Bronchial epithelial cell (primary cell): ENCODE results near the gene CGNL1. TPM values are rescaled to one million over a fixed set of nuclear protein-coding genes. Genes with fewer than 3 reads are reported as not detected.

ENCODE experiments used
- DNase-seq: peaks from one replicate; pipeline ENCODE4 v3.0.0-alpha.2; 2010; ENCODE audit warnings: low read depth
- FAIRE-seq: peaks from 2 replicates; lab custom pipeline; 2011; peaks lifted over from hg19 to GRCh38; lab: Jason Lieb, UNC
- H3K27me3 ChIP-seq: 2 replicates; pipeline ENCODE4 v1.5.1; 2011; ENCODE audit warnings: low read length; ENCODE audit not compliant: control insufficient read depth, insufficient read depth
- H3K36me3 ChIP-seq: 2 replicates; pipeline ENCODE4 v1.5.1; 2011; ENCODE audit warnings: low read length; ENCODE audit not compliant: control insufficient read depth, insufficient read depth
- H3K4me3 ChIP-seq: 2 replicates; pipeline ENCODE4 v1.5.1; 2011; ENCODE audit warnings: mild to moderate bottlenecking, low read depth, low read length, control low read depth
- CTCF ChIP-seq: IDR thresholded peaks from 2 replicates; pipeline ENCODE4 v1.5.1; 2011; ENCODE audit warnings: mild to moderate bottlenecking, moderate library complexity, low read length, control low read depth, inconsistent platforms; ENCODE audit not compliant: insufficient read depth, severe bottlenecking
- total RNA-seq: library from RNA; depleted of rRNA; stranded (reverse); fragments of >200 nt; gene quantifications from 2 replicates; pipeline ENCODE4 v1.2.1, GENCODE V29; 2014

CGNL1 gene
- total RNA-seq, 1 donor from 2014 or later = 0.53 TPM

DNA sequence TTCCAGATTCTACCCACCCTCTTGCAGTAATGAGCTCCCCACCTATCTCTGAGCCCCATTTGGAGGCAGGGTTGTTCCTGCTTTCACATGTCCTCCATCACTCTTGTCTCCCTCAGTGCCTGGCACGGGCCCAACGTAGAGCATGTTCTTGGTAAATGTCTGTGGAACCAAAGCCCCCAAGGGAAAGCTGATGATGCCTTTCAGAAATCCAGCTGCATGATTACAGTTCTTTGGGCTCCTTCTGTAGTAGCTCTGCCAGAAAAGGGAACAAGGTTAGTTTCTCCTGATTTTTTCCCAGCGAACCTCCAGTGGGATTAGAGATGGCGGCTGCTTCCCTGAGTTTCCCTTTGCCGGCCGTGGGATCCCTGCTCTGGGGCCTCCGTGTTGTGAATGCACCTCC lies 39.3 kb downstream of the CGNL1 start:
- FAIRE-seq = no peak
- DNase-seq = no peak
- TF ChIP-seq CTCF = no peak
- Histone ChIP-seq H3K27me3 (peaks cover 1% of the 10 kb centered on the region), H3K36me3 (no peaks in the 10 kb centered on the region), H3K4me3 (no peak overlapping the region)

GRCh38 chr15:57418635-57419034 lies 42.3 kb downstream of the CGNL1 start:
- no peak for TF ChIP-seq CTCF
- Histone ChIP-seq H3K27me3 (peaks cover 1% of the 10 kb centered on the region), H3K36me3 (no peaks in the 10 kb centered on the region), H3K4me3 (no peak overlapping the region)
- no peak for DNase-seq
- FAIRE-seq = peak; percentile 86

DNA sequence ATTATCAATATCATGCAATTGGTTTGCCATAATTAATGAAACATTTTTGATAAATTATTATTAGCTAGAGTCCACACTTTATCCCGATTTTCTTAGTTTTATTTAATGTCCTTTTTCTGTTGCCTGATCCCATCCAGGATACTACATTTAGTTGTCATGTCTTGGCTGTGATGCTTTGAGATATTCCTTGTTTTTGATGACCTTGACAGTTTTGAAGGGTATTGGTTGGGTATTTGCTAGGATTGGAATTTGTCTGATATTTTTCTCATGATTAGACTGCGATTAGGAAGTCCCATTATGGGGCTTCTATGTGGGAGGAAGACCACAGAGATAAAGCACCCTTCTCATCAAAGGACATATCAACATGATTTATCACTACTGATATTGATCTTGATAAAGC lies 43.0 kb downstream of the CGNL1 start:
- no peak overlapping the region for H3K4me3 ChIP-seq
- no peak for TF ChIP-seq CTCF
- no peak for FAIRE-seq
- peaks cover 1% of the 10 kb centered on the region for H3K27me3 ChIP-seq
- no peaks in the 10 kb centered on the region for H3K36me3 ChIP-seq
- DNase-seq = no peak

- no peak overlapping the region for H3K4me3 ChIP-seq
- no peak for TF ChIP-seq CTCF
- FAIRE-seq (no peak), DNase-seq (no peak)
- no peaks in the 10 kb centered on the region for H3K36me3 ChIP-seq
- H3K27me3 ChIP-seq = no peaks in the 10 kb centered on the region
Measured at GRCh38 chr15:57421110-57421509, 44.8 kb downstream of the CGNL1 start.

DNA sequence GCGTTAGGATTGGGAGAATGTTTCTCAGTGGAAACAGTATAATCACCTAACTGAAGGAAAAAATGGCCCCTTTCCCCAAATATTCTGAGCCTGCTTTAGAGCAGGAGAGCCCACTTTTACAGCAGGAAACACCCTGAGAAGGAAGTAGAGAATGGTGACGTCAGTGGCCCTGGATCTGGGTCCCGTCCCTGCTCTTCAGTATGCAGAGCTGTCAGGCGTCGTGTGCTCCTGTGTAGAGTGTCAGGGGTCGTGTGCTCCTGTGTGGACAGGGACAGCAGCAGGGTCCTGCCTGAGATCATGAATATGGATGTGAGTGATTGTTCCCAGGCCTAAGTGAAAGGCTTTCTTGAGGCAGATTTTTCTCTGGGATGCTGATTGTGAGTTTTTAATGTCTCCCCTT lies 45.2 kb downstream of the CGNL1 start:
- no peaks in the 10 kb centered on the region for H3K27me3 ChIP-seq
- H3K4me3 ChIP-seq = no peak overlapping the region
- no peak for FAIRE-seq
- H3K36me3 ChIP-seq = no peaks in the 10 kb centered on the region
- DNase-seq = no peak
- no peak for TF ChIP-seq CTCF

DNA sequence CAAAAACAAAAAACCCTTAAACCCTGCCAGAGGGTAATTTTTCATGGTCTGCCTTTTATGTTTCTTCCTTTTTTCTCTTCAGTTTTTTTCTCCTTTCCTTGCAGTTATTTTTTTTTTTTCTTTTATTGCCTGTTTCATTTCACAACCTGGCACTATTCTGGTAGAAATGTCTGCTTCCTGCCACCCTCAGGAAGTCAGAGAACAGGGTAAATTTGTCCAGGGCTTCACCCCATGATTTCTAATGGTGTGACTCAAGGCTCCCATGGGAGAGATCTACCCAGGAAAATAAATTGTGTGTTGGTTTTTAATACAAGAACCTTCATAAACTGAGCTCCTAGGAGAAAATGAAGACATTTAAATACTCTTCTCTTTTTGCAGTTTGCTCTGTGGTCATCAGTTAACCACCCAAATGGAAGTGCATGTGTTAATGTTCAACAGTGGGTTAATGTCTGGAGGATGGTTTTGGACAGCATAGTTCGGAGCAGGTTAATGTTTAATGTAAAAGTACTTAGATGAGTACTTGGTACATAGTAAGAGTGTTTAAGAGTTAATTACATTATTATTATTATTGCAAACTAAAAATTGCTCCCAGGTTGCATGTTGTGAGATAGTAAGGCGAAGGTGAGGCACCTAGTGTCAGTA lies 45.9 kb downstream of the CGNL1 start:
- DNase-seq (no peak), FAIRE-seq (no peak)
- H3K27me3 ChIP-seq = no peaks in the 10 kb centered on the region
- TF ChIP-seq CTCF = no peak
- H3K36me3 ChIP-seq = no peaks in the 10 kb centered on the region
- H3K4me3 ChIP-seq = no peak overlapping the region
